Endothelial cell of umbilical vein (primary cell): ENCODE results near the gene EARS2. TPM values are rescaled to one million over a fixed set of nuclear protein-coding genes. Genes with fewer than 3 reads are reported as not detected.

Experiments used
- BruUV-seq: library from RNA; stranded (reverse); fragments of 400-500 nt; replicated peaks from 2 replicates; lab custom pipeline; 2021; lab: Mats Ljungman, UMichigan
- CTCF ChIA-PET: fragments of 300-600, 350-600 bp; sonication (Branson Sonifier 250); formaldehyde crosslinking; loops from one replicate; lab custom pipeline; 2021; ENCODE audit warnings: antibody characterized with exemption, inconsistent platforms; lab: Charles Lee
- POLR2A ChIA-PET: fragments of 300-600, 350-600 bp; sonication (Branson Sonifier 250); formaldehyde crosslinking; loops from one replicate; lab custom pipeline; 2021; ENCODE audit warnings: antibody characterized with exemption, inconsistent platforms; lab: Charles Lee
- DNase-seq: peaks from one replicate; pipeline ENCODE4 v3.0.0-alpha.2; 2011; ENCODE audit warnings: low read depth, low spot score
- FAIRE-seq: peaks from 2 replicates; lab custom pipeline; 2011; peaks lifted over from hg19 to GRCh38; lab: Jason Lieb, UNC
- H2AFZ ChIP-seq: 2 replicates; pipeline ENCODE4 v1.6.0; 2012; ENCODE audit warnings: low read depth, low read length, control low read depth, inconsistent platforms
- H3K27ac ChIP-seq: 2 replicates; pipeline ENCODE4 v1.5.1; 2011; ENCODE audit warnings: low read depth, mild to moderate bottlenecking, control low read depth, low read length, moderate library complexity; ENCODE audit not compliant: insufficient read depth
- H3K27me3 ChIP-seq, 2 experiments: 2 replicates each; pipeline versions ENCODE4 v1.6.0 to v1.6.1; 2011; ENCODE audit warnings: low read length in 2 of 2, mixed read lengths in 1 of 2; ENCODE audit not compliant: control insufficient read depth in 2 of 2, insufficient read depth in 2 of 2
- H3K36me3 ChIP-seq, 2 experiments: 2 replicates in 1 of 2; 3 replicates in 1 of 2; pipeline ENCODE4 v1.5.1; 2011; ENCODE audit warnings: low read length in 2 of 2, mild to moderate bottlenecking in 1 of 2, moderate library complexity in 1 of 2; ENCODE audit not compliant: control insufficient read depth in 2 of 2, insufficient read depth in 2 of 2; ENCODE audit errors: extremely low read depth in 1 of 2
- H3K4me1 ChIP-seq: 3 replicates; pipeline ENCODE4 v1.5.1; 2011; ENCODE audit warnings: mild to moderate bottlenecking, low read length; ENCODE audit not compliant: control insufficient read depth, insufficient read depth; ENCODE audit errors: extremely low read depth
- H3K4me2 ChIP-seq: 2 replicates; pipeline ENCODE4 v1.6.1; 2011; ENCODE audit warnings: low read length, control low read depth, mixed read lengths; ENCODE audit not compliant: insufficient read depth
- H3K4me3 ChIP-seq, 3 experiments: fragments of 200-600 bp in 1 of 3; sonication (generic), shearing (Covaris generic) in 1 of 3; replicated peaks in 1 of 3; 2 replicates each; pipeline ENCODE4 v1.5.1; 2011 to 2016; ENCODE audit warnings: control low read depth in 3 of 3, low read length in 3 of 3, mild to moderate bottlenecking in 2 of 3, inconsistent platforms in 1 of 3, low read depth in 1 of 3, moderate library complexity in 1 of 3; ENCODE audit not compliant: insufficient read depth in 1 of 3
- H3K79me2 ChIP-seq: 2 replicates; pipeline ENCODE4 v1.6.0; 2012; ENCODE audit warnings: low read length, inconsistent platforms; ENCODE audit not compliant: control insufficient read depth, insufficient read depth
- H3K9ac ChIP-seq: replicated peaks from 2 replicates; pipeline ENCODE3; 2011; ENCODE audit warnings: low read length, control low read depth; ENCODE audit not compliant: insufficient read depth; ENCODE audit errors: extremely low read depth
- H3K9me1 ChIP-seq: replicated peaks from 3 replicates; pipeline ENCODE4 v1.6.0; 2011; ENCODE audit warnings: mild to moderate bottlenecking, low read length; ENCODE audit not compliant: control insufficient read depth, insufficient read depth; ENCODE audit errors: extremely low read depth
- H3K9me3 ChIP-seq: replicated peaks from 2 replicates; pipeline ENCODE4 v1.5.1; 2012; ENCODE audit warnings: low read length, inconsistent platforms; ENCODE audit not compliant: control insufficient read depth, insufficient read depth
- H4K20me1 ChIP-seq: replicated peaks from 2 replicates; pipeline ENCODE3; 2011; ENCODE audit warnings: mild to moderate bottlenecking, low read length; ENCODE audit not compliant: control insufficient read depth, insufficient read depth; ENCODE audit errors: extremely low read depth
- CTCF ChIP-seq, 2 donors: IDR thresholded peaks; 1 replicate in 1 of 2; 2 replicates in 1 of 2; pipeline ENCODE4 v1.5.1; 2011; ENCODE audit warnings: low read length in 2 of 2, mild to moderate bottlenecking in 2 of 2, moderate library complexity in 2 of 2, control low read depth in 1 of 2, inconsistent platforms in 1 of 2, low read depth in 1 of 2; ENCODE audit not compliant: insufficient read depth in 1 of 2; ENCODE audit errors: extremely low read depth in 1 of 2
- EZH2 ChIP-seq: IDR thresholded peaks from 2 replicates; pipeline ENCODE4 v1.6.1; 2012; ENCODE audit warnings: borderline replicate concordance, low read depth, mild to moderate bottlenecking, moderate library complexity, low read length, inconsistent platforms; ENCODE audit not compliant: severe bottlenecking
- FOS ChIP-seq: IDR thresholded peaks from 2 replicates; pipeline ENCODE4 v1.6.1; 2011; ENCODE audit warnings: mild to moderate bottlenecking, low read length, moderate library complexity, borderline replicate concordance; ENCODE audit not compliant: insufficient read depth
- GATA2 ChIP-seq: IDR thresholded peaks from 2 replicates; pipeline ENCODE4 v1.7.0; 2011; ENCODE audit warnings: low read depth, mild to moderate bottlenecking, moderate library complexity, mixed read lengths, low read length; ENCODE audit not compliant: insufficient read length, insufficient read depth
- JUN ChIP-seq: IDR thresholded peaks from 2 replicates; pipeline ENCODE4 v1.6.1; 2011; ENCODE audit warnings: borderline replicate concordance, low read depth; ENCODE audit not compliant: insufficient read length, insufficient read depth
- MAX ChIP-seq: IDR thresholded peaks from 2 replicates; pipeline ENCODE4 v1.6.1; 2011; ENCODE audit not compliant: insufficient read depth, insufficient read length
- MYC ChIP-seq: IDR thresholded peaks from one replicate; pipeline ENCODE4 v1.6.1; 2011; ENCODE audit warnings: mild to moderate bottlenecking, low read depth, low read length
- POLR2A ChIP-seq: IDR thresholded peaks from 2 replicates; pipeline ENCODE4 v1.6.1; 2012; ENCODE audit warnings: low read depth, mild to moderate bottlenecking, control low read depth, low read length
- POLR2AphosphoS5 ChIP-seq: IDR thresholded peaks from 2 replicates; pipeline ENCODE4 v1.6.1; 2012; ENCODE audit warnings: low read depth, mild to moderate bottlenecking, control low read depth, low read length, moderate library complexity; ENCODE audit not compliant: insufficient read depth
- dilution Hi-C: fragments of 300-500 bp; cut with MboI; formaldehyde crosslinking; loops from one replicate; pipeline ENCODE4 v1.15.0; 2019; ENCODE audit warnings: low sequenced_read_pairs; ENCODE audit not compliant: extremely low pct_ligation_motif_present
- intact Hi-C: fragments of 100-400 bp; cut with micrococcal nuclease; formaldehyde crosslinking; loops from one replicate; pipeline ENCODE4 v1.10.0; 2022
- polyA plus RNA-seq, 4 experiments: library from polyadenylated mRNA; depleted of rRNA in 3 of 4; stranded (reverse) in 3 of 4; unstranded in 1 of 4; fragments of >200 nt; gene quantifications; 2 replicates each; pipeline versions ENCODE4 v1.2.1 to v1.2.3, GENCODE V29; 2011 to 2012; ENCODE audit warnings: missing spikeins in 1 of 4
- total RNA-seq: library from RNA; stranded (reverse); gene quantifications from 2 replicates; pipeline ENCODE4 v1.2.3, GENCODE V29; 2021

Gene EARS2
- total and polyA plus RNA-seq, 2 donors (not counting 3 experiments of a cell fraction or from before 2014, with no cell fraction given), result 14.7 to 21.6 TPM

DNA sequence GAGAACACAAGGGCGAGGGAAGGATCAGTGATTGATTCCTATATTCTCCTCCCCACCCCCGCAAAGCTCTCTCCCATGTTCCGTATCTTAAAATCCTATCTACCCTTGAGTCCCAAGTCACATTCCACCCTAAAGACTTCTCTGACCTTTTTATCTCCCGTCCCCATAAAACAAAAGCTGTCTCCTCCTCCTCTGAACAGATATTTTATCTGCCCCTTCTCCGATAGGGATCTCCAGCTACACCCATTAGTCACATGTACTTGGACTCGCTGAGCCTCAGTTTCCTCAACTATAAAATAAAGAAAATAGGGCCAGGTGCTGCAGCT lies 59.6 kb downstream of the EARS2 start:
- H3K27ac ChIP-seq, result no peak overlapping the region
- no peak overlapping the region for H3K4me2 ChIP-seq
- TF ChIP-seq FOS (no peak), EZH2 (no peak), GATA2 (no peak), JUN (no peak), POLR2A (no peak), MYC (no peak), POLR2AphosphoS5 (no peak), MAX (no peak), CTCF (IDR thresholded peaks at IDR 0.05; ENCODE audit: extremely low read depth in 1 of 2, insufficient read depth in 1 of 2, low read depth in 1 of 2, low read length in 2 of 2) (no peak)
- POLR2A ChIA-PET, result no interaction called here
- peaks cover 18% of the 10 kb centered on the region for H3K4me1 ChIP-seq
- no peak overlapping the region for H2AFZ ChIP-seq
- dilution Hi-C loops (no loop called here), intact Hi-C loops (no loop called here)
- DNase-seq, result no peak
- H3K9ac ChIP-seq, result no peak overlapping the region
- H3K4me3 ChIP-seq, result no peak overlapping the region
- H3K27me3 ChIP-seq, result no peaks in the 10 kb centered on the region
- H4K20me1 ChIP-seq, result no peaks in the 10 kb centered on the region
- no peaks in the 10 kb centered on the region for H3K9me1 ChIP-seq
- peaks cover 48% of the 10 kb centered on the region for H3K79me2 ChIP-seq
- peaks cover 2 to 15% of the 10 kb centered on the region in 2 experiments for H3K36me3 ChIP-seq
- H3K9me3 ChIP-seq, result no peaks in the 10 kb centered on the region
- no TSS peak for BruUV-seq
- CTCF ChIA-PET, result interaction anchor here (0.7 to 1.5 kb wide), 5 partner anchors 9 to 279 kb away, joined by 3 to 6 read pairs (median 4); no protein-coding TSS in a partner anchor
- FAIRE-seq, result no peak
